Measurements from ENCODE around the gene KCNH6.

KCNH6 gene

GRCh38 chr17:63524051-63524450, 893 bp downstream of the KCNH6 start:
- no peak for ATAC-seq
- TF ChIP-seq PPARA (CRISPR knock-in tag; IDR thresholded peaks at IDR 0.05; ENCODE audit: borderline replicate concordance) (no peak), OSR1 (CRISPR knock-in tag; IDR thresholded peaks at IDR 0.05) (no peak), CSDC2 (CRISPR knock-in tag; IDR thresholded peaks at IDR 0.05) (no peak), CSRNP3 (CRISPR knock-in tag; IDR thresholded peaks at IDR 0.05) (no peak), ZNF565 (CRISPR knock-in tag; conservative IDR thresholded peaks at IDR 0.05; ENCODE audit: low read depth) (no peak), ZFP30 (CRISPR knock-in tag; IDR thresholded peaks at IDR 0.05) (no peak), ISL1 (CRISPR knock-in tag; IDR thresholded peaks at IDR 0.05) (no peak), RARB (CRISPR knock-in tag; IDR thresholded peaks at IDR 0.05) (no peak), SNAI2 (CRISPR knock-in tag; IDR thresholded peaks at IDR 0.05) (no peak), CREB5 (CRISPR knock-in tag; IDR thresholded peaks at IDR 0.05; ENCODE audit: low read depth) (no peak), PATZ1 (CRISPR knock-in tag; IDR thresholded peaks at IDR 0.05; ENCODE audit: borderline replicate concordance) (no peak), ZC3H10 (CRISPR knock-in tag; IDR thresholded peaks at IDR 0.05) (no peak), ZNF70 (CRISPR knock-in tag; IDR thresholded peaks at IDR 0.05) (no peak), BACH2 (CRISPR knock-in tag; IDR thresholded peaks at IDR 0.05; ENCODE audit: borderline replicate concordance) (no peak), TSHZ2 (CRISPR knock-in tag; IDR thresholded peaks at IDR 0.05) (no peak), ZFP3 (CRISPR knock-in tag; IDR thresholded peaks at IDR 0.05) (no peak), ZNF8 (CRISPR knock-in tag; IDR thresholded peaks at IDR 0.05) (no peak), TOX (CRISPR knock-in tag; IDR thresholded peaks at IDR 0.05; ENCODE audit: borderline replicate concordance) (no peak), ARNTL (CRISPR knock-in tag; IDR thresholded peaks at IDR 0.05; ENCODE audit: borderline replicate concordance, low read depth) (no peak), GLIS3 (CRISPR knock-in tag; IDR thresholded peaks at IDR 0.05) (no peak)

- ATAC-seq: no peak
Observed at GRCh38 chr17:63525190-63525946, 2.2 kb downstream of the KCNH6 start.

More at GRCh38 chr17:63525190-63525946, 2.2 kb downstream of the KCNH6 start:
- TF ChIP-seq TOX (CRISPR knock-in tag; IDR thresholded peaks at IDR 0.05; ENCODE audit: borderline replicate concordance) (no peak), ZNF70 (CRISPR knock-in tag; IDR thresholded peaks at IDR 0.05) (no peak), TSHZ2 (CRISPR knock-in tag; IDR thresholded peaks at IDR 0.05) (no peak), TCF4 (CRISPR knock-in tag; IDR thresholded peaks at IDR 0.05; ENCODE audit: borderline replicate concordance) (no peak), BACH2 (CRISPR knock-in tag; IDR thresholded peaks at IDR 0.05; ENCODE audit: borderline replicate concordance) (no peak), RARB (CRISPR knock-in tag; IDR thresholded peaks at IDR 0.05) (no peak), CSRNP3 (CRISPR knock-in tag; IDR thresholded peaks at IDR 0.05) (no peak), ZFP3 (CRISPR knock-in tag; IDR thresholded peaks at IDR 0.05) (no peak), ESRRG (CRISPR knock-in tag; IDR thresholded peaks at IDR 0.05) (no peak), ZC3H10 (CRISPR knock-in tag; IDR thresholded peaks at IDR 0.05) (no peak)

All from SK-N-SH treated with all-trans-retinoic acid at 6 μM for 48 hours (cell line).